SK-N-SH treated with all-trans-retinoic acid at 6 μM for 48 hours (cell line): Measurements from ENCODE around the gene BROX.

Experiments
- ATAC-seq: fragments of 200-7000 bp; cut with Tn5 transposase; 3 replicates; pipeline ENCODE4 v1.9.1; 2020; ENCODE audit warnings: mild to moderate bottlenecking, moderate library complexity
- ARNTL ChIP-seq: fragments of 450-650 bp; formaldehyde crosslinking; IDR thresholded peaks from 2 replicates; pipeline ENCODE4 v1.5.0; 2020; ENCODE audit warnings: low read depth, mild to moderate bottlenecking, moderate library complexity, borderline replicate concordance
- CSDC2 ChIP-seq: fragments of 250-450 bp; sonication (Bioruptor Pico); IDR thresholded peaks from 2 replicates; pipeline ENCODE4 v1.5.0; 2020; ENCODE audit warnings: mild to moderate bottlenecking, moderate library complexity
- ESRRG ChIP-seq: fragments of 250-450 bp; sonication (Bioruptor Pico); IDR thresholded peaks from 2 replicates; pipeline ENCODE4 v1.6.1; 2021; ENCODE audit warnings: mild to moderate bottlenecking
- ISL1 ChIP-seq: fragments of 250-450 bp; sonication (Bioruptor Pico); IDR thresholded peaks from 2 replicates; pipeline ENCODE4 v2.1.2; 2022; ENCODE audit warnings: mild to moderate bottlenecking, moderate library complexity
- OSR1 ChIP-seq: fragments of 250-450 bp; sonication (Bioruptor Pico); IDR thresholded peaks from 2 replicates; pipeline ENCODE4 v1.8.0; 2022; ENCODE audit warnings: moderate library complexity, mild to moderate bottlenecking, inconsistent platforms
- RARB ChIP-seq: fragments of 250-450 bp; sonication (Bioruptor Pico); IDR thresholded peaks from 2 replicates; pipeline ENCODE4 v1.8.0; 2021; ENCODE audit warnings: mild to moderate bottlenecking, moderate library complexity
- SNAI2 ChIP-seq: fragments of 250-450 bp; sonication (Bioruptor Pico); IDR thresholded peaks from 2 replicates; pipeline ENCODE4 v1.5.0; 2020; ENCODE audit warnings: mild to moderate bottlenecking, moderate library complexity
- TCF4 ChIP-seq: fragments of 250-450 bp; sonication (Bioruptor Pico); IDR thresholded peaks from 2 replicates; pipeline ENCODE4 v1.8.0; 2021; ENCODE audit warnings: mild to moderate bottlenecking, moderate library complexity, borderline replicate concordance
- ZC3H10 ChIP-seq: fragments of 250-450 bp; sonication (Bioruptor Pico); IDR thresholded peaks from 2 replicates; pipeline ENCODE4 v1.5.1; 2021; ENCODE audit warnings: mild to moderate bottlenecking, moderate library complexity
- ZFP3 ChIP-seq: fragments of 250-450 bp; sonication (Bioruptor Pico); IDR thresholded peaks from 2 replicates; pipeline ENCODE4 v1.5.0; 2020; ENCODE audit warnings: mild to moderate bottlenecking, moderate library complexity
- ZFP30 ChIP-seq: fragments of 450-650 bp; formaldehyde crosslinking; IDR thresholded peaks from 2 replicates; pipeline ENCODE4 v1.5.0; 2022; ENCODE audit warnings: mild to moderate bottlenecking, moderate library complexity
- ZNF565 ChIP-seq: fragments of 450-650 bp; formaldehyde crosslinking; conservative IDR thresholded peaks from 2 replicates; pipeline ENCODE4 v1.5.0; 2020; ENCODE audit warnings: low read depth, mild to moderate bottlenecking, moderate library complexity
- ZNF70 ChIP-seq: fragments of 450-650 bp; formaldehyde crosslinking; IDR thresholded peaks from 2 replicates; pipeline ENCODE4 v1.5.0; 2020; ENCODE audit warnings: mild to moderate bottlenecking, moderate library complexity
- ZNF8 ChIP-seq: fragments of 450-650 bp; formaldehyde crosslinking; IDR thresholded peaks from 2 replicates; pipeline ENCODE4 v1.5.0; 2020; ENCODE audit warnings: mild to moderate bottlenecking, moderate library complexity
- TF ChIP-seq, protein P1 (sequence below): fragments of 250-450 bp; sonication (Bioruptor Pico); IDR thresholded peaks from 2 replicates; pipeline ENCODE4 v1.8.0; 2020; ENCODE audit warnings: mild to moderate bottlenecking, moderate library complexity, borderline replicate concordance
- TF ChIP-seq, protein P2 (sequence below): fragments of 250-450 bp; sonication (Bioruptor Pico); IDR thresholded peaks from 2 replicates; pipeline ENCODE4 v1.5.1; 2020; ENCODE audit warnings: low read depth, mild to moderate bottlenecking, moderate library complexity
- TF ChIP-seq, protein P3 (sequence below): fragments of 250-450 bp; sonication (Bioruptor Pico); IDR thresholded peaks from 2 replicates; pipeline ENCODE4 v1.5.0; 2020; ENCODE audit warnings: mild to moderate bottlenecking, moderate library complexity
- TF ChIP-seq, protein P4 (sequence below): fragments of 250-450 bp; sonication (Bioruptor Pico); IDR thresholded peaks from 2 replicates; pipeline ENCODE4 v1.5.1; 2021; ENCODE audit warnings: mild to moderate bottlenecking, moderate library complexity

Gene BROX

DNA sequence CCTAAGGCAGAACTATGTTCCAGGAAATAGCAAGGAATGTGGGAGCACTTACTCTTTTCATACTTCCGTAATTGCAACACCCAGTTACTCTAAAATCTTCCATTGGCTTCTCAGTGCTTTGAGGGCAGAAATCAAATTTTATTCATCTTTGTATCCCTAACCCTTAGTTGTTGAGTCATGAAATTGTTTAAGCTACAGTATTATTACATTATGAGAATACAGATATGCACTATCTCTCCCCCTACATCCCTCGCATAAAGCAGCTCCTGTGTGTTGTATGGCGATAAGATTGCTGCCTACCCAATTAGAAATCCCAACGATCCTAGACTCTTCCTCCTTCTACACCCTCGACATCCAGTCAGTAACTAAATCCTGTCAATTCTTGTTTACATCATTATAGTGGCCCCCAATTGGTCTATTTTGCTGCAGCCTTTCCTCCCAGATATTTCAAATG, 2.6 kb upstream of the BROX start (continued):
- TF ChIP-seq ZFP30 (CRISPR knock-in tag) (no peak), OSR1 (CRISPR knock-in tag) (no peak), SNAI2 (CRISPR knock-in tag) (no peak), RARB (no peak), TCF4 (CRISPR knock-in tag) (no peak), ZFP3 (CRISPR knock-in tag) (no peak)
- TF ChIP-seq, protein P1, sequence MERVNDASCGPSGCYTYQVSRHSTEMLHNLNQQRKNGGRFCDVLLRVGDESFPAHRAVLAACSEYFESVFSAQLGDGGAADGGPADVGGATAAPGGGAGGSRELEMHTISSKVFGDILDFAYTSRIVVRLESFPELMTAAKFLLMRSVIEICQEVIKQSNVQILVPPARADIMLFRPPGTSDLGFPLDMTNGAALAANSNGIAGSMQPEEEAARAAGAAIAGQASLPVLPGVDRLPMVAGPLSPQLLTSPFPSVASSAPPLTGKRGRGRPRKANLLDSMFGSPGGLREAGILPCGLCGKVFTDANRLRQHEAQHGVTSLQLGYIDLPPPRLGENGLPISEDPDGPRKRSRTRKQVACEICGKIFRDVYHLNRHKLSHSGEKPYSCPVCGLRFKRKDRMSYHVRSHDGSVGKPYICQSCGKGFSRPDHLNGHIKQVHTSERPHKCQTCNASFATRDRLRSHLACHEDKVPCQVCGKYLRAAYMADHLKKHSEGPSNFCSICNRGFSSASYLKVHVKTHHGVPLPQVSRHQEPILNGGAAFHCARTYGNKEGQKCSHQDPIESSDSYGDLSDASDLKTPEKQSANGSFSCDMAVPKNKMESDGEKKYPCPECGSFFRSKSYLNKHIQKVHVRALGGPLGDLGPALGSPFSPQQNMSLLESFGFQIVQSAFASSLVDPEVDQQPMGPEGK: no peak
- TF ChIP-seq, protein P2, sequence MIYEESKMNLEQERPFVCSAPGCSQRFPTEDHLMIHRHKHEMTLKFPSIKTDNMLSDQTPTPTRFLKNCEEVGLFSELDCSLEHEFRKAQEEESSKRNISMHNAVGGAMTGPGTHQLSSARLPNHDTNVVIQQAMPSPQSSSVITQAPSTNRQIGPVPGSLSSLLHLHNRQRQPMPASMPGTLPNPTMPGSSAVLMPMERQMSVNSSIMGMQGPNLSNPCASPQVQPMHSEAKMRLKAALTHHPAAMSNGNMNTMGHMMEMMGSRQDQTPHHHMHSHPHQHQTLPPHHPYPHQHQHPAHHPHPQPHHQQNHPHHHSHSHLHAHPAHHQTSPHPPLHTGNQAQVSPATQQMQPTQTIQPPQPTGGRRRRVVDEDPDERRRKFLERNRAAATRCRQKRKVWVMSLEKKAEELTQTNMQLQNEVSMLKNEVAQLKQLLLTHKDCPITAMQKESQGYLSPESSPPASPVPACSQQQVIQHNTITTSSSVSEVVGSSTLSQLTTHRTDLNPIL (CRISPR knock-in tag): no peak

DNA sequence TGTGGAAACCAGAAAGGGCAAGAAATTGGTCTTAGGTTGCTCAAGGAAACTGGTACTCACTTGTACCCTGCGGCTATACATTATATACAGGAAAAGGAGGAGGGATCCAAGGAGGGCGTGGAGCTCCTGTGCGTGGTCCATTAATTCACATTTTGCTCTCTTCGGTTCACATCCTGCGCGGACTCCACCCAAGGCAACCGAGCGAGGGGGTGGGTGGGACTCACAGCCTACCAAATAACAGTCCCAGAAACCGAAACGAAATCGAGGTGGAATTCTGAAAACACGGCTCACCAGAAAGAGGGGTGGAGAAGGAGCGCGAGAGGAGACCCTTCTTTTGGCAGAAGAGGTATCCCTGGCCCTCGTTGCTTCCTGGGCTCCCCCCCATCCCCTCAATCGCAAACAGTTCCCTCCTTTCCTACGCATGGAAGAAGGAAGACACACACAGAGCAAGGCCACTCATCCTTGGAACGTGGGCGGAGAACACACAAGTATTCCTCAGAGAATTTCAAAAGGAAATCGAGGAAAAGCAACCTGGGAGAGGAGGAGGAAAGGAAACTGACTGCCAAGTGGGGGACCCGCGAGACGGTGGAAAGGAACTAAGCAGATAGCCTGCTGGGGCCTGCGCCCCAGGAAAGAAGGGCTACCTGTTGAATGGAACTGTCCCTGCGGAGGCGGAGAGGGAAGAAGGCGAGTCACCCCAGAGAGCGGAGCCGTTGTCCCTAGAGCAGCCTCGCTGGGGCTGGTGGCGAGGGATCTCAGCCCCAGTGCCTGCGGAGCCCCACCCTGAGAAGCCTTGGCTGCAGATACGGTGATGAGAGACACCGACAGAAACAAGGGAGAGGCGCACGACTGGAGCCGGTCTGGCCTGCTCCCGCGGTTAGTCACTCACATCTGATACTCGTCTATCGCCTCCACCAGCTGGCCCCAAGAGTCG, 778 bp upstream of the BROX start:
- peak; percentile 64 for ATAC-seq

DNA sequence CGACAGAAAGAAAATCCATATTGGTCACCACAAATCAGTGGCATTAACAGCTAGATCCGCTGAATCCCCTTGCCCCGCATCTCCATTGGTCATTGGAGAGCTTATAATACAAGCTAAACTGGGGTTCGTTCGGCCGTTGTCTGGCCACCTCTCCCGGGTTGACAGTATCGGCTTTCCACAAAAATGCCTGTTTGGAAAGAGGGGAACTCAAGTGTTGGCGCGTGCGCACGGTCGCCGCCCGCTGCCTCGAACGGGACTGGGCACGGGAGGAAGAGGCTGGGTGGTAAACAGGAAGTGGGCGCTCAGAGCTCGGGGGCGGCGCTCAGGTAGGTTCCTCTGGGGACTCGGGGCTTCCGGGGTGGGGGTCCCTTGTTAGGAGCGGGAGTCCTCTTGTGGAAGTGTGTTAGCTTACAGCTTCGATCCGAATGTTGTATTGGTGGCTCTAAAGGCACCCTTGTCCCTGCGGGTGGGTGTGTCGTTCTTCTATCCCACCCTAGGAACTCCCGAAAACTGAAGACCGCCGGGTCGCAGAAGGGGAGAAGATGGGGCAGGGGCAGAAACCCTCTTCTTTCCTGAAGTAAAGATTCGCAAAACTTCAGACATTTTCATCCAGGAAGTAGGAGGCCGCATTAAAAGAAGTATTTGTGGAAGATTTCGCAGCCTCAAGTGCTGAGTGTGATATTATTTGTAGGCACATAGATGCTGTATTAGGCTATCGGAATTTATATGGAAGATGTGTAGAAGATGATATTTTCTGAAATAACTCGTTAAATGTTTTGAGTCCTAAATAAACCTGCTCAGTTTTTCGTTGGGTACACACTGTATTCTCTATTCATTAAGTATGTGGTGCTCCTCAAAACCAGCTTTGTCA, 962 bp downstream of the BROX start:
- TF ChIP-seq, protein P3, sequence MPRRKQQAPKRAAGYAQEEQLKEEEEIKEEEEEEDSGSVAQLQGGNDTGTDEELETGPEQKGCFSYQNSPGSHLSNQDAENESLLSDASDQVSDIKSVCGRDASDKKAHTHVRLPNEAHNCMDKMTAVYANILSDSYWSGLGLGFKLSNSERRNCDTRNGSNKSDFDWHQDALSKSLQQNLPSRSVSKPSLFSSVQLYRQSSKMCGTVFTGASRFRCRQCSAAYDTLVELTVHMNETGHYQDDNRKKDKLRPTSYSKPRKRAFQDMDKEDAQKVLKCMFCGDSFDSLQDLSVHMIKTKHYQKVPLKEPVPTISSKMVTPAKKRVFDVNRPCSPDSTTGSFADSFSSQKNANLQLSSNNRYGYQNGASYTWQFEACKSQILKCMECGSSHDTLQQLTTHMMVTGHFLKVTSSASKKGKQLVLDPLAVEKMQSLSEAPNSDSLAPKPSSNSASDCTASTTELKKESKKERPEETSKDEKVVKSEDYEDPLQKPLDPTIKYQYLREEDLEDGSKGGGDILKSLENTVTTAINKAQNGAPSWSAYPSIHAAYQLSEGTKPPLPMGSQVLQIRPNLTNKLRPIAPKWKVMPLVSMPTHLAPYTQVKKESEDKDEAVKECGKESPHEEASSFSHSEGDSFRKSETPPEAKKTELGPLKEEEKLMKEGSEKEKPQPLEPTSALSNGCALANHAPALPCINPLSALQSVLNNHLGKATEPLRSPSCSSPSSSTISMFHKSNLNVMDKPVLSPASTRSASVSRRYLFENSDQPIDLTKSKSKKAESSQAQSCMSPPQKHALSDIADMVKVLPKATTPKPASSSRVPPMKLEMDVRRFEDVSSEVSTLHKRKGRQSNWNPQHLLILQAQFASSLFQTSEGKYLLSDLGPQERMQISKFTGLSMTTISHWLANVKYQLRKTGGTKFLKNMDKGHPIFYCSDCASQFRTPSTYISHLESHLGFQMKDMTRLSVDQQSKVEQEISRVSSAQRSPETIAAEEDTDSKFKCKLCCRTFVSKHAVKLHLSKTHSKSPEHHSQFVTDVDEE: no peak
- TF ChIP-seq, protein P4, sequence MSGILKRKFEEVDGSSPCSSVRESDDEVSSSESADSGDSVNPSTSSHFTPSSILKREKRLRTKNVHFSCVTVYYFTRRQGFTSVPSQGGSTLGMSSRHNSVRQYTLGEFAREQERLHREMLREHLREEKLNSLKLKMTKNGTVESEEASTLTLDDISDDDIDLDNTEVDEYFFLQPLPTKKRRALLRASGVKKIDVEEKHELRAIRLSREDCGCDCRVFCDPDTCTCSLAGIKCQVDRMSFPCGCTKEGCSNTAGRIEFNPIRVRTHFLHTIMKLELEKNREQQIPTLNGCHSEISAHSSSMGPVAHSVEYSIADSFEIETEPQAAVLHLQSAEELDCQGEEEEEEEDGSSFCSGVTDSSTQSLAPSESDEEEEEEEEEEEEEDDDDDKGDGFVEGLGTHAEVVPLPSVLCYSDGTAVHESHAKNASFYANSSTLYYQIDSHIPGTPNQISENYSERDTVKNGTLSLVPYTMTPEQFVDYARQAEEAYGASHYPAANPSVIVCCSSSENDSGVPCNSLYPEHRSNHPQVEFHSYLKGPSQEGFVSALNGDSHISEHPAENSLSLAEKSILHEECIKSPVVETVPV (CRISPR knock-in tag): no peak
- peak; percentile 80 for ATAC-seq

More for the DNA sequence above, 778 bp upstream of the BROX start:
- TF ChIP-seq ZNF565 (CRISPR knock-in tag) (no peak), CSDC2 (CRISPR knock-in tag) (no peak), ZNF8 (CRISPR knock-in tag) (no peak), ZNF70 (CRISPR knock-in tag) (no peak), ESRRG (no peak), ARNTL (no peak), ZC3H10 (no peak), ISL1 (CRISPR knock-in tag) (no peak), OSR1 (CRISPR knock-in tag) (no peak), RARB (no peak)
- TF ChIP-seq, protein P1: no peak
- TF ChIP-seq, protein P2 (CRISPR knock-in tag): no peak
